GM19239 (cell line): ENCODE measurements around the gene MPZL1.

Source experiments
- DNase-seq: peaks from one replicate; pipeline ENCODE4 v3.0.0; 2011; ENCODE audit warnings: low spot score; ENCODE audit not compliant: insufficient read length
- FAIRE-seq: peaks from 2 replicates; lab custom pipeline; 2011; peaks lifted over from hg19 to GRCh38; lab: Jason Lieb, UNC

MPZL1 gene

DNA sequence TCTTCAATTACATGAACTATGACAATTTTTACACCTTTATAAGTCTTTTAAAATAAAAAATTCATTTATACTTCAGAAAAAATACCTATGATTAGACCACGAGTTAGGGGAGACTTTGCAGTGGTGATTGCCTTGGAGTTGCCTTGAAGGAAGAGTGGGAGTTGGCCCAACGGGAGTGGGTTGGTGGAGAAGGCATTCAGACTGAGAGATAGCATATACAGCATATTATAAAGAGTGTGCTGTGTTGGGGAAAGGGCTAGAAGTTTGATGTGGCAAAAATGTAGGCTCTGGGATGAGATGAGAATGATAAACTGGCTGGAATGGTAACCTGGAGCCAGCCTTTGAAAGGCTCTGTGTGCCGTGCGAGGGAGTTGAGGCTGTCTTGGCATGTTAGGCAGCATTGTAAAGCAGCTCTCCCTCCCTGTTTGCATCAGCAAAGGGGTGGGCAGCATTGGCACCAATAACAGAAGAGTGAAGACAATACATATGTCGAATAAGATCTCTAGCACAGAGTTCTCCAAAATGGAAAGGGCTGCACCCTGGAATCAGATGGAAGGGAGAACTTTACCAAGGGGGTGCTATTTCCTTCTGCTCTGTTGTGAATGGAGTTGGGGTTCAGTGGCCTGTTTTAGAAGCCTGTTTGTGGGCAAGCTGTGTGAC, 24.4 kb downstream of the MPZL1 start:
- DNase-seq (no peak), FAIRE-seq (no peak)

- DNase-seq = no peak
- FAIRE-seq = peak; percentile 21
Measured at GRCh38 chr1:167746988-167747655, 25.3 kb downstream of the MPZL1 start.

GRCh38 chr1:167747988-167748387, 26.2 kb downstream of the MPZL1 start:
- FAIRE-seq (peak; percentile 37), DNase-seq (no peak)

GRCh38 chr1:167748906-167749305, 27.1 kb downstream of the MPZL1 start:
- DNase-seq (no peak), FAIRE-seq (no peak)

DNA sequence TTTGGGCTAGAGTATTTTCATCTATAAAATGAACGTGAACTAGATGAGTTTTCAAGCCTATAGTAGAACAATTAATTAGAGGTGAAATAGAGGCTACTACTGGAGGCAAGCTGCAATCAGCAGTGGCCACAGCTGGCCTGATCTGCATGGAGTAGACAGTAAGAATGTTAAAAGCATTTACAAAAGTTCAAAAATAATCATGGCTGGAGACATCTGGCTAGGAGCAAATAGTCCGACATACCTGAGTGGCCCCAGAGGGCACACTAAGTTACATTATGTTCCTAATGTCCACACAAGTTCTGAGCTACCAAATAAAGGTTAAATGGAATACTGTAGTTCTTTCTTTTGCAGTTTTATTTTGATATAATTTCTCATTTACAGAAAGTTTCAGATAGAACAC, 28.0 kb downstream of the MPZL1 start:
- FAIRE-seq (no peak), DNase-seq (no peak)

DNA sequence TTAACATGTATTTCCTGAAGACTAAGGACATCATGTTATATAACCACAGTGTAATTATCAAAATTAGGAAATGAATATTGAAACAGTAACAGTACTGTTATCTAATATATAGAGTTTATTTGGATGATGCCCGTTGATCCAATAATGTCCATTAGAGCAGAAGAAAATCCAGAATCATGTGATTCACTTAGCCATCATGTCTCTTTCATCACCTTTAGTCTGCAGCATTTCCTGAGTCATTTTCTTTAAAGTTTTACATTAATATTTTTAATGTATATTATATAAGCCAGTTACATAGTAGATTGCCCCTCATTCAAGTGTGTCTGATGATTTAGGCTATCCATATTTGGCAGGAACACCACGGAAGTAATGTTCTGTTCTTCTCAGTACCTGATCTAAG, 28.9 kb downstream of the MPZL1 start:
- DNase-seq (no peak), FAIRE-seq (peak; percentile 35)

- FAIRE-seq (no peak), DNase-seq (no peak)
Measured at GRCh38 chr1:167751676-167752075, 29.9 kb downstream of the MPZL1 start.

GRCh38 chr1:167752219-167752985, 30.6 kb downstream of the MPZL1 start:
- no peak for DNase-seq
- peak; percentile 64 for FAIRE-seq

DNA sequence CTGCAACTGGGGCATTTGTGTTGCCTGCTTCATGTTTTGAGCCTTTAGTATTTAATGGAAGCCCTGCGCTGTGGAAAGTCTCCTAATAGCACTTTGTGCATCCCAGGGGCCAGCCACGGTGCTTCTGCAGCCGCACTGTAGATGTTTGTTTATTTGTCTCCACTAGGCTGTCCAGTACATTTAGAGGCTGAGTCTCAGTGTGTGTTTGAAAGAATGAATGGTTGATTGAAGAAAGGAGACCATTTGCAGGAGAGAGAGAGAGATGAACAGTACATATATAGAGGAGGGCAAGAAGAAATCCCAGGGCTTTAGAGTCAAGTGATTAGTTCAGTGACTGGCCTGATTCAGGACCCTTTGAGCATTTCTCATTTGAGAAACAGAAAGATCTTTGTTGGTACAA, 33.9 kb downstream of the MPZL1 start:
- DNase-seq (no peak), FAIRE-seq (peak; percentile 62)

- DNase-seq = no peak
- no peak for FAIRE-seq
Measured at GRCh38 chr1:167756730-167757405, 35.1 kb downstream of the MPZL1 start.

GRCh38 chr1:167757433-167758309, 35.9 kb downstream of the MPZL1 start:
- FAIRE-seq (no peak), DNase-seq (no peak)

DNA sequence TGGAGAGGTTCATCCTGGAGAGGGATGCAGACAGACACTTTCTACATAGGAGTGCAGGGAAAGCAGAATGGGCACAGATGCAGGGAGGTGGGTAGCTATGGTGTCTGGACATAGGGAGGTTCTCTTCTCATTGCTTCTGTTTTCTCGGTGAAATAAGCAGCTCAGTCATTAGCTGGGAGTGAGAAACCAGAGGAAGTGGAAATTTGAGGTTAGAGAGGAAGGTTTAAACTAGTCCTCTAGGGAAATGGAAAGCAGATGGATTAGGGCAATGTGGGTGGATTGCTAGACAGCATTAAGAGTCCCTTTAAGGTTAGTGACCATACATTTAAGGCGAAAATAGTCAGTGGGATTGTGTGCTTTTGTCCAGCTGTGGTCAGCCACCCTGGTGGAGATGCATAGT, 39.6 kb downstream of the MPZL1 start:
- DNase-seq (no peak), FAIRE-seq (no peak)

DNA sequence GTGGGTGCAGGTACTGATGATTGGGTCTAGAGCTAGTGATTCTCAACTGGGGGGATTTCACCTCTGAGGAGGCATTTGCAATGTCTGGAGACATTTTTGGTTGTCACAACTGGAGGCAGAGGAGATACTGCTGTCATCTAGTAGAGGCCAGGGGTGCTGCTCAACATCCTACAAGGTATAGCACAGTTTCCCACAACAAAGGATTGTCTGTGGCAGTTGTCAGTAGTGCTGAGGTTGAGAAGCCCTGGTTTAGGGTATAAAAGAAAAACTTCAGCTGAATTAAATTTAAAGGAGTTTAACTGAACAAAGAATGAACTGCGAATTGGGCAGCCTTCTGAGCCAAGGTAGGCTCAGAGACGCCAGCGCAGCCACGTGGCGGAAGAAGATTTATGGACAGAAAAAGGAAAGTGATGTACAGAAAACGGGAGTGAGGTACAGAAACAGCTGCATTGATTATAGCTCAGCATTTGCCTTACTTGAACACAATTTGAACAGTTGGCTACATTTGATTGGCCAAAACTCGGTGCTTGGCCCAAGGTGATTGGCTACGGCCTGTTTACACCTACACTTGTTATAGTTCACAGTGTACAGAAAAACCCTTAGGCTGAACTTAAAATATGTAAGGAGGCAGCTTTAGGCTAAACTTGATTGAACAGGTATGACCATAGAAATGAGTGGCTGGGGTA, 40.4 kb downstream of the MPZL1 start:
- FAIRE-seq = no peak
- DNase-seq = no peak

- no peak for FAIRE-seq
- DNase-seq = no peak
Measured at GRCh38 chr1:167763525-167764220, 41.9 kb downstream of the MPZL1 start.

GRCh38 chr1:167764458-167765330, 42.9 kb downstream of the MPZL1 start:
- DNase-seq = no peak
- no peak for FAIRE-seq

DNA sequence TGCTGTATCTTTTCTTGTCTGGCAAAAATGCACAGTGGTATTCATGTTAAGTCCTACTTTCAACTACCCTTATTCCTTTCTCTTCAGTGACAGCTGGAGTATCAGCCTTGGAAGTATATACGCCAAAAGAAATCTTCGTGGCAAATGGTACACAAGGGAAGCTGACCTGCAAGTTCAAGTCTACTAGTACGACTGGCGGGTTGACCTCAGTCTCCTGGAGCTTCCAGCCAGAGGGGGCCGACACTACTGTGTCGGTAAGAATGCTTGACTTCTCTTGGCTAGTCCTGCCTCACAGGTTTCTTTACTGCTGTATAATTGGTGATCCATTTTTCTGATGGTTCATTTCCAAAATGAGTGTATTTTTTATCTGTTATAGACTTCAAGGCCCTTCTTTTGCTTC, 43.7 kb downstream of the MPZL1 start:
- DNase-seq (no peak), FAIRE-seq (no peak)

DNA sequence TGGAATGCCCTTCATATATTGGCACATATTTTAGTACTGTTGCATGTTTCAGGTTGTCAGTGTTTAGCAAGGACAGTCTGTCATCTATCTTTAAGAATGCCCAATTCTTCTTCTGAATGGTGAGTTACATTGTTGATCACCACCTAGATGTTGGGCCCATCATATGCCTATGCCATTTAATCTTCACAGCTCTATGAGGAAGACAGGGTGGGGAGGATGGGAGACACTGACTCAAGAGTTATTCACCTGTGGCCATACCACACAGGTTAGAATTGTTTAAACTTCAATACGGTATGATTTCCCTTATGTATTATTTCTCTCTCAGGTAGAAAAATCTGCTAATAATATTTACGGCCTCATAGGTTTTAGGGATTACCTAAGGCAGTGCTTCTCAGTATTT, 44.8 kb downstream of the MPZL1 start:
- no peak for DNase-seq
- FAIRE-seq = no peak

- DNase-seq (no peak), FAIRE-seq (no peak)
Measured at GRCh38 chr1:167767761-167768160, 46.0 kb downstream of the MPZL1 start.
